Neuronal stem cell (in vitro differentiated cells): ENCODE results near the gene POLE.
A peak's percentile ranks its signal among the peaks of the same experiment; 100 is the strongest.

Experiments
- DNase-seq: peaks from one replicate; pipeline ENCODE4 v3.0.0-alpha.2; 2013; ENCODE audit warnings: low spot score
- H2AFZ ChIP-seq: one replicate; pipeline ENCODE4 v1.6.1; 2013; ENCODE audit warnings: mild to moderate bottlenecking, low read length, inconsistent platforms
- H2AK5ac ChIP-seq: 2 replicates; pipeline ENCODE4 v1.6.1; 2013; ENCODE audit warnings: low read depth, mild to moderate bottlenecking, inconsistent platforms, low read length, moderate library complexity, mixed read lengths
- H2BK120ac ChIP-seq: 2 replicates; pipeline ENCODE4 v1.6.1; 2013; ENCODE audit warnings: low read depth, mild to moderate bottlenecking, inconsistent platforms, low read length, moderate library complexity, mixed read lengths
- H2BK12ac ChIP-seq: one replicate; pipeline ENCODE4 v1.6.1; 2013; ENCODE audit warnings: low read length, inconsistent platforms
- H2BK15ac ChIP-seq: 2 replicates; pipeline ENCODE4 v1.6.1; 2013; ENCODE audit warnings: mild to moderate bottlenecking, low read length, inconsistent platforms, mixed read lengths
- H2BK5ac ChIP-seq: one replicate; pipeline ENCODE4 v1.6.1; 2013; ENCODE audit warnings: inconsistent platforms, mild to moderate bottlenecking, low read length, moderate library complexity
- H3K14ac ChIP-seq: one replicate; pipeline ENCODE4 v1.6.1; 2013; ENCODE audit warnings: low read length, inconsistent platforms
- H3K18ac ChIP-seq: 2 replicates; pipeline ENCODE4 v1.6.1; 2013; ENCODE audit warnings: low read length, inconsistent platforms
- H3K23ac ChIP-seq: 2 replicates; pipeline ENCODE4 v1.6.1; 2013; ENCODE audit warnings: low read depth, mild to moderate bottlenecking, mixed read lengths, low read length, inconsistent platforms; ENCODE audit not compliant: poor library complexity
- H3K27ac ChIP-seq: replicated peaks from 3 replicates; pipeline ENCODE4 v1.5.1; 2013; ENCODE audit warnings: low read length, inconsistent platforms
- H3K27me3 ChIP-seq, 3 experiments: 2 replicates each; pipeline ENCODE4 v1.6.1; 2013; ENCODE audit warnings: low read length in 3 of 3, mild to moderate bottlenecking in 2 of 3, inconsistent platforms in 1 of 3, low read depth in 1 of 3, mixed read lengths in 1 of 3, moderate library complexity in 1 of 3; ENCODE audit not compliant: control insufficient read depth in 3 of 3, insufficient read depth in 3 of 3
- H3K36me3 ChIP-seq, 2 donors: replicated peaks in 1 of 2; 2 replicates each; pipeline ENCODE4 v1.6.1; 2013; ENCODE audit warnings: low read length in 2 of 2; ENCODE audit not compliant: control insufficient read depth in 2 of 2, insufficient read depth in 2 of 2
- H3K4ac ChIP-seq: 2 replicates; pipeline ENCODE4 v1.6.1; 2013; ENCODE audit warnings: inconsistent platforms, mild to moderate bottlenecking, low read length, moderate library complexity
- H3K4me1 ChIP-seq, 2 donors: 1 replicate in 1 of 2; 2 replicates in 1 of 2; pipeline ENCODE4 v1.6.1; 2013; ENCODE audit warnings: low read length in 2 of 2, low read depth in 1 of 2; ENCODE audit not compliant: control insufficient read depth in 2 of 2, insufficient read depth in 1 of 2
- H3K4me2 ChIP-seq: one replicate; pipeline ENCODE4 v1.6.1; 2013; ENCODE audit warnings: mild to moderate bottlenecking, low read length, inconsistent platforms; ENCODE audit not compliant: insufficient read depth, poor library complexity, severe bottlenecking
- H3K4me3 ChIP-seq, 2 donors: 2 replicates each; pipeline ENCODE4 v1.5.1; 2013; ENCODE audit warnings: low read length in 2 of 2, mild to moderate bottlenecking in 2 of 2, inconsistent platforms in 1 of 2, moderate library complexity in 1 of 2
- H3K79me1 ChIP-seq: one replicate; pipeline ENCODE4 v1.6.1; 2013; ENCODE audit warnings: low read depth, mild to moderate bottlenecking, inconsistent platforms, low read length, moderate library complexity
- H3K9ac ChIP-seq: one replicate; pipeline ENCODE4 v1.6.1; 2013; ENCODE audit warnings: mild to moderate bottlenecking, low read depth, low read length, inconsistent platforms; ENCODE audit not compliant: poor library complexity
- H3K9me3 ChIP-seq, 2 donors: replicated peaks in 1 of 2; 2 replicates each; pipeline versions ENCODE3 to v1.6.1; 2013; ENCODE audit warnings: low read length in 2 of 2, mild to moderate bottlenecking in 2 of 2, inconsistent platforms in 1 of 2, low read depth in 1 of 2, mixed read lengths in 1 of 2, moderate library complexity in 1 of 2; ENCODE audit not compliant: control insufficient read depth in 2 of 2, insufficient read depth in 1 of 2
- H4K8ac ChIP-seq: one replicate; pipeline ENCODE4 v1.6.1; 2013; ENCODE audit warnings: low read depth, mild to moderate bottlenecking, inconsistent platforms, low read length, moderate library complexity
- H4K91ac ChIP-seq: one replicate; pipeline ENCODE4 v1.6.1; 2013; ENCODE audit warnings: low read length, low read depth, mild to moderate bottlenecking, inconsistent platforms; ENCODE audit not compliant: poor library complexity
- WGBS, 2 donors: extraction: QIAGEN DNeasy Blood & Tissue Kit; methylation state at CpG; one replicate each; pipeline ENCODE4 v1.1.7; 2013; ENCODE audit warnings: missing lambda C conversion rate in 2 of 2, mixed read lengths in 1 of 2; ENCODE audit not compliant: insufficient read length in 2 of 2, insufficient replicate concordance in 1 of 2; ENCODE audit errors: extremely low coverage in 2 of 2; 5-methylcytosine and 5-hydroxymethylcytosine counted together

Gene POLE

DNA sequence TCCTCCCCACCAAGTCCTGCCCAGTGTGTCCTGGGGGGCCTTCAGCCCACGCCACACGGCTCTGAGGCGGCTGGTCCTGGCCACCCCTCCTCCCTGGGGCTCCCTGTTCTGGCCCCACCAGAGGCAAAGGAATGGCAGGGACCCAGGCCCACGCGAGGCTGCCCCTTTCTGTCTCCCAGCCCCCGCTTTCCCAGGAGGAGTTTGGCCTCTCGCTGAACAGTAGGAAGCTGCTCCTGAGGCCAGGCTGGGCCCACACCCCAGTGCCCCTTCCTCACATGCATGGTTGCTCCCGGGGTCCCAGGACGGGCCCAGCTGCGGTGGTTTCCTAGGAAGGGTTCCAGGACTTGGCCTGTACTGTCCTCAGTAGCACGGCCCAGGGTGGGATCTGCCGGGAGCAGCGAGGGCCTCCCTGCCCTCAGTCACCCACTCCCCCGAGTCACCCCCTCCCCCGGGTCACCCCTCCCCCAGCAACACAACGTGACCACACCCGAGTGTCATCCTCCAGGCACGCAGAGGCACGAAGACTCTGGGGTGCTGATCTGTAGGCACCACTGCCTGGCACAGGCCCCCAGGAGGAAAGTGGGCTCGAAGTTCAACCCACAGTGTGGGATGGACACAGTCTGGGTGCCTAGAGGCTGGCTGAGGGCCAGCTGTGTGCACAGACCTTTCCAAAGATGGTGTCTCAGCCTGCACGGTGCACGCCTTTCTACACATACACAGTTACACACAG is 109.8 kb downstream of the POLE start:
- peaks cover 42 to 87% of the 10 kb centered on the region in 2 donors for H3K36me3 ChIP-seq
- no peak overlapping the region for H2AFZ ChIP-seq
- H2BK12ac ChIP-seq = no peak overlapping the region
- DNase-seq = no peak
- H3K9me3 ChIP-seq = no peaks in the 10 kb centered on the region
- no peak overlapping the region for H4K8ac ChIP-seq
- H3K27ac ChIP-seq = no peak overlapping the region
- H3K27me3 ChIP-seq = peaks cover 0 to 7% (median 0%) of the 10 kb centered on the region in 3 experiments
- H3K14ac ChIP-seq = no peak overlapping the region
- H3K18ac ChIP-seq = no peak overlapping the region
- peak overlapping the region; percentile 20 for H3K23ac ChIP-seq
- peak overlapping the region; percentile 66 for H3K4ac ChIP-seq
- no peak overlapping the region for H3K9ac ChIP-seq
- peaks cover 0 to 4% of the 10 kb centered on the region in 2 donors for H3K4me1 ChIP-seq
- no CpG with 5 or more reads among the region's 22 CpGs for WGBS, 2 donors
- H2BK15ac ChIP-seq = no peak overlapping the region
- peaks cover 12% of the 10 kb centered on the region for H3K79me1 ChIP-seq
- no peak overlapping the region for H2BK5ac ChIP-seq
- no peak overlapping the region for H2BK120ac ChIP-seq
- no peak overlapping the region for H2AK5ac ChIP-seq
- no peak overlapping the region for H3K4me2 ChIP-seq
- no peak overlapping the region for H4K91ac ChIP-seq
- H3K4me3 ChIP-seq = no peak overlapping the region

DNA sequence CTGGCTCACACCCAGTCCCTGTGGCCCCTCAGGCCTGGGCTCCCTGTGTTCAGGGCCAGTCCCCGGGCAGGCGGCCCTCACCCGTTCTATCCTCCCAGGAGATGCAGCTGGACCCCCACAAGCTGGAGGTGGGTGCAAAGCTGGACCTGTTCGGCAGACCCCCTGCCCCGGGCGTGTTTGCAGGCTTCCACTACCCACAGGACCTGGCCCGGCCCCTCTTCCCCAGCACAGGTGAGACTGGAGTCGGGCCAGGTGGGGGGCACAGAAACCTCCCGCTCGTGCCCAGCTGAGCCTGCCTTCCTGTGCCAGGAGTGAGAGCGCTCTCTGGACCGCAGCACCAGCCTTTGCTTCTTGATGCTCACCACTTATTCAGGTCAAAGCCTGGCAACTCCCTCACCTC is 110.4 kb downstream of the POLE start:
- Histone ChIP-seq H3K36me3 (peaks cover 42 to 90% of the 10 kb centered on the region in 2 donors), H3K4me3 (no peak overlapping the region), H3K18ac (no peak overlapping the region), H3K79me1 (peaks cover 14% of the 10 kb centered on the region), H3K27me3 (peaks cover 0 to 2% (median 0%) of the 10 kb centered on the region in 3 experiments), H3K14ac (no peak overlapping the region), H2BK5ac (no peak overlapping the region), H2AK5ac (no peak overlapping the region), H3K9me3 (no peaks in the 10 kb centered on the region), H3K9ac (no peak overlapping the region), H3K4me1 (no peaks in the 10 kb centered on the region), H3K23ac (no peak overlapping the region), H2BK120ac (no peak overlapping the region), H3K27ac (no peak overlapping the region), H3K4me2 (no peak overlapping the region), H4K91ac (no peak overlapping the region), H2BK15ac (no peak overlapping the region), H2BK12ac (no peak overlapping the region), H2AFZ (no peak overlapping the region), H4K8ac (no peak overlapping the region), H3K4ac (no peak overlapping the region)
- DNase-seq = no peak
- no CpG with 5 or more reads among the region's 12 CpGs for whole genome bisulfite sequencing, 2 donors

DNA sequence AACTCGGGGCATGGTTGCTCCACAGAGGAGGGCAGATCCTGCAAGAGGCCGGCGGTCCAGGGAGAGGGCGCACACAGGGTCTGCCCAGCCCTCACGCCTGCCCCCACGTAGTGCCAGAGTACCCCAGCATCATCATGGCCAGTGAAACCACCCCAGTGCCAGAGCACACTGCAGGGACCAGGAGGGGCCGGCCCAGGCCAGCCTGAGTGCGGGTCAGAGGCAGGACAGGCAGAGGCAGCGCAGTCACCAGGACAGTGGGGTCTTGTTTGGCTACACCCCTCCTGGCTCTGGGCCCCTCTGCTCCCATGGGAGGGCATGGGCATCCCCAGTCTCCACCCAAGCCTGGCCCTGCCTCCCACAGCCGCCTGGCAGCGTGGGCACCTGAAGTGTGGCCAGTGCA is 111.5 kb downstream of the POLE start:
- H3K27ac ChIP-seq = no peak overlapping the region
- no peak overlapping the region for H4K91ac ChIP-seq
- no peak overlapping the region for H3K4me2 ChIP-seq
- H2AFZ ChIP-seq = no peak overlapping the region
- no peaks in the 10 kb centered on the region for H3K27me3 ChIP-seq
- peaks cover 39 to 91% of the 10 kb centered on the region in 2 donors for H3K36me3 ChIP-seq
- H4K8ac ChIP-seq = no peak overlapping the region
- no peak overlapping the region for H3K4me3 ChIP-seq
- no peak overlapping the region for H2BK120ac ChIP-seq
- H2BK12ac ChIP-seq = no peak overlapping the region
- H2BK15ac ChIP-seq = no peak overlapping the region
- H3K4me1 ChIP-seq = no peaks in the 10 kb centered on the region
- no peak for DNase-seq
- no peak overlapping the region for H2AK5ac ChIP-seq
- H3K4ac ChIP-seq = no peak overlapping the region
- no peak overlapping the region for H3K9ac ChIP-seq
- H3K79me1 ChIP-seq = peaks cover 10% of the 10 kb centered on the region
- H3K14ac ChIP-seq = no peak overlapping the region
- no peak overlapping the region for H2BK5ac ChIP-seq
- H3K18ac ChIP-seq = no peak overlapping the region
- no CpG with 5 or more reads among the region's 11 CpGs for WGBS, 2 donors
- H3K23ac ChIP-seq = no peak overlapping the region
- no peaks in the 10 kb centered on the region for H3K9me3 ChIP-seq

DNA sequence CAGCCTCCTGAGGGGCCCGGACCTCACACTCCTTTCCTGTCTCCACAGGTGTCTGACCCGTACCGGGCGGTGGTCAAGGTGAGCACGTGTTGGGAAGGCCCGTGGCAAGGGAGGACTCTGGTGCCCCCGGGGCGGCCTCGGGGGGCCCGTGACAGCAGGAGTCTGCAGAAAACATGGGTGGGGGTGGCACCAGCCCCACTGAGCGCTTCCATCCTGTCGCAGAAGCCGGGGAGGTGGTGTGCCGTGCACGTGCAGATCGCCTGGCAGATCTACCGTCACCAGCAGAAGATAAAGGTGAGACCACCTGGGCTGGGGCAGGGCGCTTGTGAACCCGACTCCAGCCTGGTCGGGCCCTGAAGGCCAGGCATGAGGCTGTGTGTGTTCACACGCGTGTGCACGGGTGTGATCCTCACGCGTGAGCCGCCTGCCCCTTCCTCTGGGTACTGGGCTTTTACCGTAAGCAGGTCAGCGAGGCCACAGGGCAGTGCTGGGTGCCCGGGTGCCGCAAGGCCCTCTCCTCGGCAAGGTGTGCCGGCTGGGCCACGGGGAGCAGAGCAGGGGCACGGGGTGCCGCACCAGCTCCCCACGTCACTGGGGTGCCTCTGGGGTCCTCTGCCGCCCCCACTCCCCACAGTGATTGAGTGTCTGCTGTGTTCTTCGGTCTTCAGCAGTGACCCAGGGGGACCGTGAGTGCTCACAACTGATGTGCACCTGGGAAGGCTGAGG is 112.7 kb downstream of the POLE start:
- H2AFZ ChIP-seq = no peak overlapping the region
- H3K18ac ChIP-seq = peak overlapping the region; percentile 28
- H2AK5ac ChIP-seq = no peak overlapping the region
- H3K27ac ChIP-seq = no peak overlapping the region
- peak overlapping the region; percentile 3 for H3K9ac ChIP-seq
- no peaks in the 10 kb centered on the region for H3K4me1 ChIP-seq
- H3K4me3 ChIP-seq = no peak overlapping the region
- no peak overlapping the region for H3K14ac ChIP-seq
- no peak overlapping the region for H2BK120ac ChIP-seq
- no peak overlapping the region for H4K8ac ChIP-seq
- H3K9me3 ChIP-seq = no peaks in the 10 kb centered on the region
- no CpG with 5 or more reads among the region's 39 CpGs for WGBS, 2 donors
- no peak overlapping the region for H3K4me2 ChIP-seq
- no peak overlapping the region for H2BK5ac ChIP-seq
- no peak overlapping the region for H2BK12ac ChIP-seq
- no peak for DNase-seq
- H2BK15ac ChIP-seq = no peak overlapping the region
- H3K23ac ChIP-seq = peak overlapping the region; percentile 93
- peak overlapping the region; percentile 2 for H4K91ac ChIP-seq
- H3K4ac ChIP-seq = no peak overlapping the region
- H3K79me1 ChIP-seq = peaks cover 13% of the 10 kb centered on the region
- H3K27me3 ChIP-seq = no peaks in the 10 kb centered on the region
- H3K36me3 ChIP-seq = peaks cover 39 to 87% of the 10 kb centered on the region in 2 donors
